Fibroblast of the conjunctiva (primary cell): ENCODE measurements around the gene TSPAN31.

Experiments
- DNase-seq: peaks from one replicate; pipeline ENCODE4 v3.0.0-alpha.2; 2010; ENCODE audit warnings: low read depth

TSPAN31 gene

DNA sequence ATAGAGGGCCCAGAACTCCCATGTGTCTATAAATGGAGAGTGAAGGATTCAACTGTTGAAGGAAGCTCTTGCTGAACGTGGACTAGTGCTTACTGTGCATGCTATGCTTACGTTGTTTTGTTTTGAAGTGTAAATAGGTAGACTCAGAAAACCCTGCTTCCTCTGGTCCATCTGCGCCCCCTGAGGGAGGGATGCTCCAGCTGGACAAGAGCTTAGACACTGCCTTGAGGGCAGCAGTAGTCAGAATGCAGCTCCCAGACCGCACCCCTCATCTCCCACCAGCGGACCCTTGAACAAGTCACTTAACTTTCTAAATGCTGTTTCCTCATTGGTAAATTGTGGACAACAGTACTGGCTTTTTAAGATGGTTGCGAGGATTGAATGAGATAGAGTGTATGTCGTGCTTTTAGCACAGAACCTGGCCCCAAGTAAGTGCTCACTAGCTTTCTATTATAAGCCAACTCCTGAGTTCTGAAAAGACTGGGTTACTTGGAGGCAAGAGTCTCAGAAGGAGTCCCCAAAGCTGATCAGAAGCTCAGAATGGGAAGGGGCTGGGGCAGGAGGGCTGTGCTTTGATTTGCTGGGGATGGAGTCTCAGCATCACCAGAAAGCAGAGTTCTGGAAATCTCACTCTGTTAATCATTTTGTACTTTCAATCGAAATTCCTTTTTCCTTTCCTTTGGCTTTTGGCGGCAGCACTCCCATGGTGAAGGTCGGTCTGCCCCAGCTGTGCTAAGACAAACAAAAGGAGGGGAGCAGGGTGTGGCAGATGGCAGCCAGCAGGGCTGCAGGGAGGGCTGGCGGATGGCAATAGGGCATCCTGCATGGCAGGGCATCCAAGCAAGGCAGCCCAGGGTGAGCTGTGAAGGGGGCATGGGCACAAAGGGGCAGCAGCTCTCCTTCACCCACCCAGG is 21.9 kb upstream of the TSPAN31 start:
- no peak for DNase-seq

DNA sequence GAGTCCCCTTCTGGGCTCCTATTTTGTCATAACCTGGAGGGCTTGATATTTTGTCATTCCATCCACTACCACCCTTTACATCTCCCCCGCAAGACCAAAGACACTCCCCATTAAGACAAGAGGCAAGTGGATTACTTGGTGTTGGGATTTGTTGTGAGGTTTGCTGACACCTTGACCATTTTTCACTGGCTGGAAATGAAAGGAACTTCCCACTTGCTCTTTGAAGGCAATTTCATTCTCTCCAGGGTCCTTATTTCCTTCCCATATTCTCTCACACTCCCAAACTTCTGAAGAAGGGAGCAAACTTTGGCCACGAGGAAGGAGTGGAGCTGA is 21.2 kb upstream of the TSPAN31 start:
- no peak for DNase-seq

- no peak for DNase-seq
Measured at GRCh38 chr12:57724003-57724935, 20.6 kb upstream of the TSPAN31 start.

DNA sequence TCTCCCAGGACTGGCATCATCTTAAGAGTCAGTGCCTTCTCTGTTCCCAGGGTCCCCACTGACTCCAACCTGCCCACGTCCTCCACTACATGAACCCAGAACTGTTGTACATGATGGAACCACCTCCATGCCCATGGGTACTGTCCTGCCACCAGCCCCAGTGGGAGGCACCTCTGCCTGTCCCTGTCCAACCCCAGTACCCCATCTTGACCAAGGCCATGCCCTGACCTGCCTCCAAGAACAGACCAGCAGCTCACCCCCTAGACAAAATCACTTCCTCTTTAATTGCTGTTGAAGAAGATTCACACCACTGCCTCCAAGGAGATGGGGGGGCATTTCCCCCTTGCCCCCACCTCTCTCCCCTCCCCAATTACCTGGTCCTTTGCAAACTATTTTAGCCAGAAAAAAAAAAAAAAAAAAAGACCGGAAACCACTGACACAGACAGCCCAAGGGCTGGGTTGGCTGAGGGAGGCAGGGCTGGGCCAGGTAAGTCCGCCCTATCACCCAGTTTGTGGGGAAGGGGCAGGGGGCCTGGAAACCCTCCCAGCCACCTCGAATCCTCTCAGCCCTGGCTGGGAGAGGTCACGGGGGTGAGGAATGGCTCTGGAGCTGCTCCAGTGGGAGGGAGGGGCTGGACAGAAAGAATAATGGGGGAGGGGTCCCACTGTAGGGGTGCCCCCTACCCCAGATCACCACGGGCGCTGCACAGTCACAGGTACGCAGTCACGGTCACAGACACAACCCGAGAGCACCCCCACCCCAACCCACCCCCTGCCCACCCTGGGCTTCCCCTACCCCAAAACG is 19.7 kb upstream of the TSPAN31 start:
- DNase-seq = no peak

GRCh38 chr12:57725851-57726150 is 19.0 kb upstream of the TSPAN31 start:
- DNase-seq = no peak

DNA sequence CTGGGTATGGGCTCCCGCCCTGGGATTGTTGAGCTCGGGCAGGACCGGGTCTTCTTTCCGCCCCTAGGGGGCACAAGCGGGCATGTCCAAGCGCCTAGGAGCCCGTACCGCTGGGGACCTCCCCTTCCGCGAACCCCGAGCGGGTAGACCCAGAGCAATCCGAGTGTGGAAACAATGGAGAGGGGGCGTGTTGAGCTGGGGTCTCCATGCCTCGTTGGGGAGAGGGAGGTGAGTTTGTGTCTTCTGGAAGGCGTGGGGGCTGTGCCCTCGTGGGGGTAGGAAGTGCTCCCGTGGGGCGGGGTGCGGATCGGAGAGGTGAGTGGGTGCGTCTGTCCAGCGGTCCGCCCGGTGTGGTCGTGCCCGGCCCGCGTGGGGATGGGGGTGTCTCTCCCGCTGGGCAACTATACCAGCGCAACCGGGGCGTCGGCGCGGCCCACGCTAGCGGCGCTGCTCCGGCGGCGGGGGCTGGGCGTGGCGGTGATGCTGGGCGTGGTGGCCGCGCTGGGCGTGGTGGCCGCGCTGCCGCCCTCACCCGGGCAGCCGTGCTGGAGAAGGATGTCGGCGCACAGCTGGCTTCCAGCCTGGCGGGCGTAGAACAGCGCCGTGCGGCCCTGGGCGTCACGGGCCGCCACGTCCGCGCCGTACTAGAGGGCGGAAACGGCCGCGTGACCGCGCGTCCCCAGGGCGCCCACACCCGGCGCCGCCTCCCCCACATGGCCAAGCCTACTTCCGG is 18.5 kb upstream of the TSPAN31 start:
- peak; percentile 74 for DNase-seq

GRCh38 chr12:57726884-57727757 is 17.7 kb upstream of the TSPAN31 start:
- DNase-seq = no peak

GRCh38 chr12:57727758-57728395 is 17.0 kb upstream of the TSPAN31 start:
- DNase-seq = no peak

- no peak for DNase-seq
Measured at GRCh38 chr12:57729321-57729844, 15.5 kb upstream of the TSPAN31 start.

GRCh38 chr12:57730336-57731067 is 14.3 kb upstream of the TSPAN31 start:
- DNase-seq = no peak

DNA sequence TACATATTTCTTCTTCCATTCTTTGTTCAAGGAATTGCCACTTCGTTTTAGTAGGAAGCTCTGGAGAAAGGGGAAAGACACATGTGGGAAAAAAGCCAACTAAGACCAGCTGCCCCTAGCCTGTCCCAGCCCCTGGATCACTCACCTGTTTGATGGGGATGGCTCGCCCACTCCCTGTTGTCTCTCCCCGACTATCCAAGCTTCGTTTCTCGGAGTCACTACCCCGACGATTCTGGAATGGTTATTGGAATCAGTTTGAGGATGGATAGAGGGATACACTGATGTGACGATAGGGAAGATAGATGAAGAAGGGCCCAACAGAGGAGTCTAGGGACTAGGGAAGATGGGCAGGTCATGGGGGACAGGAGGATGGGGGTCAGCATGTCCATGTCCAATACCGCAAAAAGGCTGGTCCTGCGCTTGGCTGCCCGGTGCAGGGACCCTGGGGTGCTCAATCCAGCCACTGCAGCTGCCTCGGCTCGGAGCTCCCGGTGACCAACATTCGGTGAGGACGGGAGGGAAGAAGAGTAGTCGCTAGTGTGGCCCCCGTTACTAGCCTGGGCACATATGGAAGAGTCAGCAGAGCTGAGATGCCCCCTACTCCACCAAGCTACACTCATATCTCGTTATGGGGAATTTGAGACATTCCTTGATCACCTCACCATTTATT is 13.3 kb upstream of the TSPAN31 start:
- DNase-seq = no peak

- DNase-seq = no peak
Measured at GRCh38 chr12:57732270-57732669, 12.6 kb upstream of the TSPAN31 start.

- DNase-seq = no peak
Measured at GRCh38 chr12:57732726-57733593, 11.9 kb upstream of the TSPAN31 start.

- DNase-seq = no peak
Measured at GRCh38 chr12:57733928-57734327, 10.9 kb upstream of the TSPAN31 start.

DNA sequence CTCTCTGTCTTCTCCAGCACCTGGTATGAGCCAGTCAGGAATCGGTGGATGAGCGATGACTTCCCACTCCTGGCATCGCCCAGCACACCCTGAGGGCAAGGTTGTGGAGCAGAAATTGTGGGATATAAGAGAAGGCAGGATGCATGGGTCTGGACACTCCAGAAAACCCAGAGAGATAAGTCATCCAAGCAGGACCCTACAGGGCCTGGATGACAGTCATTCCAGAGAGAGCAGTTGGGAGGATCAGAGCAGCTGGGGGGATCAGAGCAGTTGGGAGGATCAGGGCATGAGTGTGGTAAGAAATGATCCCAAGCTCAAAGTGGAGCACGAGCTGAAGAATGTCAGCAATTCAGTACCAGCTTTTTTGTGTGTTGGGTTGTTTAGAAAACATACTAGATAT is 10.2 kb upstream of the TSPAN31 start:
- no peak for DNase-seq

DNA sequence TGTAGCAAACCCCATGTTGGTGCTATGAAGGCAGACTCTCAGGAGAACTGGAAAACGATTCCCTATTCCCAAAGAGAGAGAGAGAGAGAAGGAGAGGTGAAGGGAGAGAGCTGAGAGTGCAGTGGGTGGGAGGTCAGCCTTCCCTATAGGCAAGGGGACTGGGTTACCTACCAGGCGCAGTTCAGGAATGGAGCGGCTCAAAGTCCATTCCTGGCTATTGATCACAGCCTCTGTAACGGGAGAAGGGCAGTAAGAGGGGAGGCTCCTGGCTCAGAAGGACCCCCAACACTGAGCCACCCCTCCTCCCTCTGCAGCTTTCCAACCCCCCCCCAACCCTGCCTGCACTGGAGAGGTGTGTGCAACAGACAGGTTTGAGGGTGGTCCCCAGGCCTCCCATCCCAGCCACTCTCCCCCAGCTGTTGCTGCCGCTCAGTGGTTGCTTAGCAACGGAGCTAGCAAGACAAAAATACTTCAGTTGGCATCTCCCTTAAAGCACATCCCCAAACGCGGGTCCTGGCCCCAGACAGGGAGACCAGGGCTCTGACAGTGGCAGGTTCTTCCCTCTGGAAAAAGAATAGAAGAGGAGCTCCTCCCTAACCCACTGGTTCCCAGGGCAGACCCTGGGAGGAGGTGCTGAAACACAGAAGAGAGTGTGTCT is 9.5 kb upstream of the TSPAN31 start:
- DNase-seq = no peak
